Fibroblast of peridontal ligament (primary cell): ENCODE results near the gene CCNI.
"Not testable (repeated sequence)": the region's sequence is repeated elsewhere in the genome, so short reads cannot be mapped to it uniquely, and the experiment has no call there.

ENCODE experiments used
- DNase-seq: peaks from one replicate; pipeline ENCODE4 v3.0.0-alpha.2; 2010; ENCODE audit errors: extremely low read depth

CCNI gene

GRCh38 chr4:77075869-77076799 lies at the start of gene CCNI:
TSS of gene CCNI (minus strand) at chr4:77075989. CDS start at chr4:77066362, 9,627 bp downstream.
- peak; percentile 98 for DNase-seq

GRCh38 chr4:77124576-77124975 lies 48.8 kb upstream of the CCNI start:
- no peak for DNase-seq

GRCh38 chr4:77123411-77123810 lies 47.6 kb upstream of the CCNI start:
- DNase-seq = no peak

- DNase-seq = no peak
Observed at GRCh38 chr4:77122656-77123055, 46.9 kb upstream of the CCNI start.

- DNase-seq = no peak
Observed at GRCh38 chr4:77121736-77122240, 46.0 kb upstream of the CCNI start.

- DNase-seq = no peak
Observed at GRCh38 chr4:77120886-77121508, 45.2 kb upstream of the CCNI start.

- DNase-seq = no peak
Observed at GRCh38 chr4:77117721-77118120, 41.9 kb upstream of the CCNI start.

- DNase-seq = no peak
Observed at GRCh38 chr4:77113069-77113468, 37.3 kb upstream of the CCNI start.

GRCh38 chr4:77110730-77111129 lies 34.9 kb upstream of the CCNI start:
- no peak for DNase-seq

GRCh38 chr4:77104791-77105540 lies 29.2 kb upstream of the CCNI start:
- DNase-seq = peak; percentile 33

GRCh38 chr4:77104388-77104787 lies 28.6 kb upstream of the CCNI start:
- no peak for DNase-seq

- DNase-seq = no peak
Observed at GRCh38 chr4:77100234-77100633, 24.4 kb upstream of the CCNI start.

GRCh38 chr4:77097611-77098010 lies 21.8 kb upstream of the CCNI start:
- DNase-seq = no peak

GRCh38 chr4:77095101-77095821 lies 19.5 kb upstream of the CCNI start:
- DNase-seq = peak; percentile 63

GRCh38 chr4:77094496-77094895 lies 18.7 kb upstream of the CCNI start:
- DNase-seq = no peak

GRCh38 chr4:77093401-77093800 lies 17.6 kb upstream of the CCNI start:
- DNase-seq = no peak

- no peak for DNase-seq
Observed at GRCh38 chr4:77092975-77093374, 17.2 kb upstream of the CCNI start.

- DNase-seq = no peak
Observed at GRCh38 chr4:77089866-77090265, 14.1 kb upstream of the CCNI start.

- not testable (repeated sequence) for DNase-seq
Observed at GRCh38 chr4:77087027-77087426, 11.2 kb upstream of the CCNI start.

- DNase-seq = no peak
Observed at GRCh38 chr4:77084019-77084639, 8.3 kb upstream of the CCNI start.
